Subcutaneous abdominal adipose tissue (tissue), 5 donors: ENCODE results near the gene BCAS3.

Experiments
- H3K27ac ChIP-seq: one replicate; pipeline ENCODE4 v1.7.0; 2013; ENCODE audit warnings: low read depth, mild to moderate bottlenecking, inconsistent platforms, low read length, moderate library complexity
- H3K27me3 ChIP-seq, 5 donors: one replicate each; pipeline ENCODE4 v1.7.0; 2013; ENCODE audit warnings: low read length in 5 of 5, inconsistent platforms in 1 of 5; ENCODE audit not compliant: control insufficient read depth in 5 of 5, insufficient read depth in 4 of 5
- H3K36me3 ChIP-seq, 5 donors: one replicate each; pipeline ENCODE4 v1.7.0; 2013; ENCODE audit warnings: low read length in 5 of 5; ENCODE audit not compliant: control insufficient read depth in 5 of 5, insufficient read depth in 5 of 5
- H3K4me1 ChIP-seq, 5 donors: one replicate each; pipeline ENCODE4 v1.7.0; 2013; ENCODE audit warnings: low read length in 5 of 5, mild to moderate bottlenecking in 3 of 5, moderate library complexity in 1 of 5; ENCODE audit not compliant: control insufficient read depth in 5 of 5, insufficient read depth in 5 of 5
- H3K4me3 ChIP-seq, 5 donors: one replicate each; pipeline ENCODE4 v1.7.0; 2013; ENCODE audit warnings: low read length in 5 of 5, low read depth in 1 of 5
- H3K9ac ChIP-seq, 5 donors: one replicate each; pipeline ENCODE4 v1.7.0; 2013; ENCODE audit warnings: low read length in 5 of 5, mild to moderate bottlenecking in 4 of 5, moderate library complexity in 3 of 5
- H3K9me3 ChIP-seq, 5 donors: one replicate each; pipeline ENCODE4 v1.7.0; 2013; ENCODE audit warnings: low read length in 5 of 5; ENCODE audit not compliant: control insufficient read depth in 5 of 5
- donor health status: healthy.
- donor health status: healthy.
- donor health status: healthy.
- donor health status: healthy.
- donor health status: healthy.

The BCAS3 gene

GRCh38 chr17:61415374-61416210 is 737.9 kb downstream of the BCAS3 start:
- H3K4me3 ChIP-seq = no peak overlapping the region
- peaks cover 0 to 10% (median 0%) of the 10 kb centered on the region in 5 donors for H3K27me3 ChIP-seq
- no peaks in the 10 kb centered on the region for H3K36me3 ChIP-seq
- peaks cover 0 to 60% (median 53%) of the 10 kb centered on the region in 5 donors for H3K4me1 ChIP-seq
- H3K9ac ChIP-seq = no peak overlapping the region
- no peaks in the 10 kb centered on the region for H3K9me3 ChIP-seq
- no peak overlapping the region for H3K27ac ChIP-seq

GRCh38 chr17:61416211-61416539 is 738.5 kb downstream of the BCAS3 start:
- peak overlapping the region in 1 of 5 donors; percentile 36 for H3K9ac ChIP-seq
- H3K27ac ChIP-seq = no peak overlapping the region
- H3K36me3 ChIP-seq = no peaks in the 10 kb centered on the region
- H3K27me3 ChIP-seq = peaks cover 0 to 16% (median 4%) of the 10 kb centered on the region in 5 donors
- peaks cover 0 to 54% (median 50%) of the 10 kb centered on the region in 5 donors for H3K4me1 ChIP-seq
- peak overlapping the region in 4 of 5 donors; percentile 26 to 57 (median 40) for H3K4me3 ChIP-seq
- no peaks in the 10 kb centered on the region for H3K9me3 ChIP-seq

- Histone ChIP-seq H3K4me3 (peak overlapping the region in 4 of 5 donors; percentile 26 to 57 (median 40)), H3K27ac (no peak overlapping the region), H3K9ac (peak overlapping the region in 2 of 5 donors; percentile 53 to 67), H3K36me3 (no peaks in the 10 kb centered on the region), H3K27me3 (peaks cover 0 to 18% (median 7%) of the 10 kb centered on the region in 5 donors), H3K9me3 (no peaks in the 10 kb centered on the region), H3K4me1 (peaks cover 0 to 48% (median 44%) of the 10 kb centered on the region in 5 donors)
Observed at GRCh38 chr17:61416540-61417363, 739.1 kb downstream of the BCAS3 start.

- Histone ChIP-seq H3K9ac (no peak overlapping the region), H3K4me3 (no peak overlapping the region), H3K9me3 (no peaks in the 10 kb centered on the region), H3K27me3 (peaks cover 0 to 24% (median 7%) of the 10 kb centered on the region in 5 donors), H3K36me3 (no peaks in the 10 kb centered on the region), H3K4me1 (peaks cover 0 to 31% (median 29%) of the 10 kb centered on the region in 5 donors), H3K27ac (no peak overlapping the region)
Observed at GRCh38 chr17:61418449-61418848, 740.8 kb downstream of the BCAS3 start.

- no peak overlapping the region for H3K4me3 ChIP-seq
- H3K27ac ChIP-seq = no peak overlapping the region
- H3K27me3 ChIP-seq = peaks cover 0 to 30% (median 12%) of the 10 kb centered on the region in 5 donors
Observed at GRCh38 chr17:61419496-61420046, 741.9 kb downstream of the BCAS3 start.

DNA sequence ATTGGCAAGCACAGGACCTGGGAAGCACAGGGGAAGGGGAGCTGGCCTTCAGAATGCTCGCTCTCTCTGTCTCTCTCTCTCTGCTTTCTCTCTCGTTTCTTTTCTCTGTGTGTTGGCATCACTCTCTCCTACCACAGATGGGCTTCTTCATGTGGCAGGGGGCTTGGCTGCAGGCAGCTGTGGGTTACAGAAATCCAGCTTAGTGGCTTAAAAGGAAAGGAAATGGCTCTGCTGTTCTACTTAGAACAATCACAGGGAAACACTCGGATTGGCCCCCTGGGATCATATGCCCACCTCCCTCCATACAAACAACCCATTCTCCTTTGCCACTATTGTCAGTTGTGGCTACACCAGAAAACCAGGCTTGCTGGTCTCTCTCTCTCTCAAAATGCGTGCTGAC is 742.4 kb downstream of the BCAS3 start:
- Histone ChIP-seq H3K27ac (no peak overlapping the region), H3K27me3 (peaks cover 0 to 35% (median 17%) of the 10 kb centered on the region in 5 donors), H3K9me3 (no peaks in the 10 kb centered on the region), H3K9ac (no peak overlapping the region), H3K4me1 (peaks cover 0 to 20% (median 18%) of the 10 kb centered on the region in 5 donors), H3K4me3 (no peak overlapping the region), H3K36me3 (no peaks in the 10 kb centered on the region)

More at GRCh38 chr17:61419496-61420046, 741.9 kb downstream of the BCAS3 start:
- H3K4me1 ChIP-seq = peaks cover 0 to 23% (median 20%) of the 10 kb centered on the region in 5 donors
- H3K9ac ChIP-seq = no peak overlapping the region
- H3K9me3 ChIP-seq = no peaks in the 10 kb centered on the region
- no peaks in the 10 kb centered on the region for H3K36me3 ChIP-seq

- Histone ChIP-seq H3K9ac (no peak overlapping the region), H3K9me3 (no peaks in the 10 kb centered on the region), H3K4me1 (peaks cover 0 to 20% (median 16%) of the 10 kb centered on the region in 5 donors), H3K36me3 (no peaks in the 10 kb centered on the region), H3K27ac (no peak overlapping the region), H3K4me3 (no peak overlapping the region), H3K27me3 (peaks cover 0 to 42% (median 22%) of the 10 kb centered on the region in 5 donors)
Observed at GRCh38 chr17:61420745-61421398, 743.2 kb downstream of the BCAS3 start.

DNA sequence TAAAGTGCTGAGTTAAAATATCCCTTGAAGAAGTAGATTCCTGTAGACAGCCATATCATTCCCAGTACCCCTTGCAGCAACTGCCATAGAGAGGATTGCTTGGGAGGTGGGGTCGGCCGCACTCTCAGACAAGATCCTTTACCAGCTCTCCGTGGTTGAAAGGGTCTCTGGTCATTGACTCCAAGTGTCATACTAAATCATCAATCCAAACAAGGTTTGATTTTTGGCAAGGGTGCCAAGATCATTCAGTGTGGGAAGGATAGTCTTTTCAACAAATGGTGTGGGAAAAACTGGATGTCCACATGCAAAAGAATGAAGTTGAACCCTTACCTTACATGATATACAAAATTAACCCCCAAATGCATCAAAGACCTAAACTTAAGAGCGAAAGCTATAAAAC is 743.8 kb downstream of the BCAS3 start:
- Histone ChIP-seq H3K36me3 (no peaks in the 10 kb centered on the region), H3K27me3 (peaks cover 0 to 43% (median 25%) of the 10 kb centered on the region in 5 donors), H3K9me3 (peaks cover 0 to 2% (median 0%) of the 10 kb centered on the region in 5 donors), H3K9ac (no peak overlapping the region), H3K27ac (no peak overlapping the region), H3K4me3 (no peak overlapping the region), H3K4me1 (peaks cover 0 to 14% (median 13%) of the 10 kb centered on the region in 5 donors)

DNA sequence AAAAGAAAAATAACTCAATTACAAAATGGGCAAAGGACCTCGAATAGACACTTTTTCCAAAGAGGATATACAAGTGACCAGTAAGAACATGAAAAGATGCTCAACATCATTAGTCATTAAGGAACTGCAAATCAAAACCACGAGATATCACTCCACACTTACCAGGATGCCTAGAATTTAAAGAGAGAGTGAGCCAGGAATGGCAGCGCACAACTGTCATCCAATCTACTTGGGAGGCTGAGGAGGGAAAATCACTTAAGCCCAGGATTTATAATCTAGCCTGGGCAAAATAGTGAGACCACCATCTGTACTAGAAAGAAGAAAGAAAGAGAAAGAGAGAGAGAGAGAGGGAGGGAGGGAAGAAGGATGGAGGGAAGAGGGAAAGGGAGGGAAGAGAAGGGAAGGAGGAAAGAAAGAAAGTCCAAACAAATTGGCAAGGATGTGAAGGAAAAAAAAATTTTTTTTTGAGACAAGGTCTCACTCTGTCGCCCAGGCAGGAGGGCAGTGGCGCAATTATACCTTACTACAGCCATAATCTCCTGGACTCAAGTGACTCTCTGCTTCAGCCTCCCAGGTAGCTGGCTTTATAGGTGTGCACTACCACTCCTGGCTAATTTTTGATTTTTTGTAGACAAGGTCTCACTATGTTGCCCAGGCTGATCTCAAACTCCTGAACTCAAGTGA is 744.6 kb downstream of the BCAS3 start:
- H3K9ac ChIP-seq = no peak overlapping the region
- peaks cover 0 to 43% (median 25%) of the 10 kb centered on the region in 5 donors for H3K27me3 ChIP-seq
- H3K4me3 ChIP-seq = no peak overlapping the region
- H3K36me3 ChIP-seq = no peaks in the 10 kb centered on the region
- peaks cover 0 to 6% (median 5%) of the 10 kb centered on the region in 5 donors for H3K4me1 ChIP-seq
- H3K27ac ChIP-seq = no peak overlapping the region
- H3K9me3 ChIP-seq = peaks cover 0 to 2% (median 0%) of the 10 kb centered on the region in 5 donors
